ENCODE measurements around the gene CDT1.

- TF ChIP-seq CTCF (IDR thresholded peaks at IDR 0.05; ENCODE audit: low read length) = no peak
- no peak for TF ChIP-seq EZH2 (IDR thresholded peaks at IDR 0.05; ENCODE audit: borderline replicate concordance, low read length)
Observed at GRCh38 chr16:88817785-88818574, 14.4 kb downstream of the CDT1 start.
